ENCODE data around the gene NUP188.
"Not testable (repeated sequence)": the region's sequence is repeated elsewhere in the genome, so short reads cannot be mapped to it uniquely, and the experiment has no call there.

Gene NUP188

DNA sequence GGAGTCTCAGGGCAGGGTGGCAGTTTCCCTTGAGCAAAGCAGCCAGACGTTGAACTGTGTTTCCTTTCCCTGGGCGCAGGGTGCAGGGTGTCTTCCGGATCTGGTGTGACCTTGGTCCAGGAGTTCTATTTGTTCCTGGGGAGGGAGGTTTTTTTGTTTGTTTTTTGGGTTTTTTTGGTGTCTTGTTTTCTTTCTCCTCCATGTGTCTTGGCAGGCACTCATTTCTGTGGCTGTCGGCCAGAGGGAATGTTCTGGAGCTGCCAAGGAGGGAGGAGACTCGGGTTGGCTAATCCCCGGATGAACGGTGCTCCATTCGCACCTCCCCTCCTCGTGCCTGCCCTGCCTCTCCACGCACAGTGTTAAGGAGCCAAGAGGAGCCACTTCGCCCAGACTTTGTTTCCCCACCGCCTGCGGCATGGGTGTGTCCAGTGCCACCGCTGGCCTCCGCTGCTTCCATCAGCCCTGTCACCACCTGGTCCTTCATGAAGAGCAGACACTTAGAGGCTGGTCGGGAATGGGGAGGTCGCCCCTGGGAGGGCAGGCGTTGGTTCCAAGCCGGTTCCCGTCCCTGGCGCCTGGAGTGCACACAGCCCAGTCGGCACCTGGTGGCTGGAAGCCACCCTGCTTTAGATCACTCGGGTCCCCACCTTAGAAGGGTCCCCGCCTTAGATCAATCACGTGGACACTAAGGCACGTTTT is 30.2 kb upstream of the NUP188 start:
- no peak for DNase-seq

DNA sequence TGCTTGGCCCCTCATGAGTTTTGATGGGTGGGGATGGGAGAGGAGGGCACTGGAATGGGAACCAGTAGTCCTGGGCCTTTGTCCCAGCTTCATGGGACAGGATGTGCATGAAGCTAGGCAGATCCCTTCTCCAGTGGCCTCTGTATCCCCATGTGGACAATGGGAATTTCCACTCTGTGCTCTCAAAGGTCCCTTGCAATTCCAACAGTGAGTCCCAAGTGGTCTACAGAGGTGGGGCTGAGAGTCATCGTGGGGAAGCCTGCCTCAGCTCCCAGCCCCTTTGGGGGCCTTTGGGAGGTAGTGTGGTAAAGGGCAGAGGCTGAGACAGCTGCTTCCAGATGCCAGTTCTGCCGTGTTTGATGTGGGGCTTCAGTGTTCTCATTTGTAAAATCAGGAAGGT is 28.6 kb upstream of the NUP188 start:
- no peak for DNase-seq

DNA sequence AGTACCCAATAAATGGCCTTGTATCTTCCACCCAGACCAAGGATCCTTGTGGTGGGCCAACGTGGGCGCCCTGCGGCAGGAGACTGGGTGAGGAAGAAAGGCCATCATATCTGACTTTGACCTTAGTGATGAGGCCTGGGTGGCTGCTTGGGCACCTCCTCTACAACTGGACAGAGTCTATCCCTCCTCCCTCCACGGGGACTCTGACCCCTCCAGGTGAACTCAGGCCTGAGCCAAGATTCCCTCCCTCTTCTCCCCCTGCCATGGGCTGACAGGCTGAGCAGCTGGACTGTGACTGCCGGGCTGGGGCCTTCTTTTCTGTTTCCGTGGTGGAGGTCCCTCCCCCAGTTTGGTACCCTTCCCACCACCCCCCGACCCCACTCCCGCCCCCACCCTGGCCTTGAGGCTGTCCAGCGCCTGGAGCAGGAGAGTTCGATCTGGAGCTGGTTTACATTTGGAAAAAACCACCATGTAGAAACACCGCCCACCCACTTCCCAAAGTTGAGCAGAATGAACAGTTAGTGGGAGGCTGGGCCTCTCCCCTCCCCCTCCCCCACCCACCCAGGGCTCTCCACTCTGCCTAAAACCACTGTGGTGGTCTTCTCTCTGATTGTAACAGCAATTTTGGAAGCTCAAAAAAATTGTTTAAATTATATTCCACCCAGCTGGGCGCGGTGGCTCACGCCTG is 28.0 kb upstream of the NUP188 start:
- DNase-seq: no peak

DNA sequence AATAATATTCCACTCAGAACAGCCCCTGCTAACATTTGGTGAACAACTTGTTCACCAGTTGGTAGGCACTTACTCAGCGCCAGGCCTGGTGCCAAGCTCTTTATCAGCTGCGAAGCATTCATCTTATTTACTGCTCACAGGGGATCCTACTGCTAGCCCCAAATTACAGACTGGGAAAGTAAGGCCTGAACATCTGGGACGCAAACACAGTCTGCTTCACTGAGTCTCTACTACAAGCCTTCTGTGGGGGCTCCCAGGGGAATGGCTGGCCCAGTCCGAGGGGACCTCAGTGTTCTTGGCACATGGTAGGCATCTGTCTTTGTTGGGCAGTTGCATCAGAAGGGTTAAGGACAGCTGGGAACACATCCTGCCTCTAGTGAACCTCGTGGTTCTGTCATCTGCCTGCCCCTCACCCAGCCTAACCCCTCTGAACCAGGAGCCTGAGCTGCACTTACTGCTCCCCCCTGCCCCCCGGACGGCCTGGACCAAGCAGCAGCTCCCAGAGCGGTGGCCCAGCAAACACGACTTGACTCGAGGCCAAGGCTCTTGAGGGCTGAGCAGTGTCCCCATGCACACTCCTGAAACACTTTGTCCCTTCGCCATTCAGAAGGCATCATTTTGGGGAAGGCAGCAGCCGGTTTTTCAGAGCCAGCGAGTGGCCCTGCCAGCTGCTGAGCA is 27.0 kb upstream of the NUP188 start, which contains the start of gene PHYHD1:
Gene PHYHD1 (plus strand): TSS at position 602 of the 678 bp plus-strand sequence. CDS start 1,342 bp downstream, outside the sequence.
- peak; percentile 61 for DNase-seq

DNA sequence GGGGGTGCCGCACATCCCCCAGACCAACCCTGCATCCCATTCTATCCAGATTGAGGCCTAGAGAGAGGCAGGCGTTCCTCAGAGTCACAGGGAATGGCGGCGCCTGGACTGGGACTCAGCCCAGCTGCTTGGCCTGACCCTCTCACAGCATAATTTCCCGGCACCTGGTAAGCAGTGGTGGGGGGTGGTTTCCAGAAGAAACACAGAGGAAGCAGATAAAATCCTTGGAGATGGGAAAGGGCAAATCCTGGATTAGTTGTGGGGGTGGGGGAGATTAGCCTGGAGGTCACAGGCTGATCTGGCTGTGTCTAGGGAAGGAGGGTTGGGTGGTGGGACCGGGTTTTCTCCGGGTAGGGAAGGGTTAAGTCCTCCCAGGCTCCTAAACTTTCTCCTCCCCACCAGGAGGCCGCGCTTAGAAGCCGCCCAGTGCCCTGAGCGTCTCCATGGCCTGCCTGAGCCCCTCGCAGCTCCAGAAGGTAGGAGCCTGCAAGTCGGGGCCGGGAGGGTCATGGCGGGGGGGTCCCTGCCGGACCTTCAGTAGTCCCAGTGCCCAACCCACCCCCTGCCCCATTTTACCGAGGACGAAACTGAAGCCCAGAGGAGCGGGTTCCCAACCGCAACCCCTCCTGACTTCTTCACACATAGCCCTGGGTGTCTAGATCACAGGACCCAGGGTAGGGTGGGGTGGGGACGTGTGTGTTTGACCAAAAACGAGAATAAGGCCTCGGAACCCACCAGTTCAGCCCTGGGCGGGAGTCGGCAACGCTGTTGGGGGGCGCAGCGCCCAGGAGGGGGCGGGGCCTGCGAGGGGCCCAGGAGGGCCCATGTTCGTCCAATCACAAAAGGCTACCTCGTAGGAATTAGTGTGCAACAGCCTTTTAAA is 25.4 kb upstream of the NUP188 start:
- no peak for DNase-seq

DNA sequence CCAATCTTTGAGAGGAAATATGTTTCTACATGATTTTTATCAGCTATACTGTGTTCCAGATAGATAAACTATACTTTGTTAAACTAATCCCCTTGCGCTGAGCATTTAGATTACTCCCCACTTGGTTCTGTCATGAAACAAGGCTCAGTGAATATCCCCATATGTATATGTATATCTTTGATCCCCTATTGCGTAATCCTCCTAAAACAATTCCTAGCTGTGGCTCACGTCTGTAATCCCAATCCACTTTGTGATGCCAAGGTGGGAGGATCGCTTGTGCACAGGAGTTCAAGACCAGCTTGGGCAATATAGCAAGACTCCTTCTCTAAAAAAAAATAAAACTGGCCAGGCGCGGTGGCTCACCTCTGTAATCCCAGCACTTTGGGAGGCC is 24.0 kb upstream of the NUP188 start:
- no peak for DNase-seq

DNA sequence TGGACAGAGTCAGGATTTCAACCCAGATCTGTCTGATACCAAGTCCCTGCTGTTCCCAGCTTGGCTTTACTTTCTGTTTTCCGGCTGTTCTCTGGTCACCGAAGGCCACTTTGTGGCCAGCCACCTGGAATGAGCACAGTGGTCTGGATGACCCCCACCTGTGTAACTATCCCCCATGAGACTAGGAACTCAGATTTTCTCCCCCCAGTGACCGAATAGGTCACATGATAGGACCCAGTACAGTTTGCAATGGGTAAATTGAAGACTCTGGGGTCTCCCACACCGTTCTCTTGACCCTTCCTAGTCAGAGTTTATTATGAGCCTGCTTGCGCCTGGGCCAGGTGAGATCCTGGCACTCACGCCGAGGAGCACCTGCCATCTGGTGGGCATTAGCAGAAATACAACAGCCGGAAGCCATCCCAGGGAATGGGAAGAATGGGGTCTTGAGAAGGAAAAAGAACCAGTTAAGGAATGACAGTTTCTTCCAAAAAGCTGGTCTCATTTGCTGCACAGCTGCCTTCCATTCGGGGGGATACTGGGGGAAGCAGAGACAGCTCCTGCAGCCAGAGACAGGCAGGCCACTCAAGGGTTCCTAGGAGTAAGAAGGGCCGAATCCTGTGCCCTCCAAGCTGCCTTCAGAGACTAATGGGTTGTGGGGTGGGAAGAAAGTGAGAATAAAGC is 19.6 kb upstream of the NUP188 start:
- peak; percentile 76 for DNase-seq

DNA sequence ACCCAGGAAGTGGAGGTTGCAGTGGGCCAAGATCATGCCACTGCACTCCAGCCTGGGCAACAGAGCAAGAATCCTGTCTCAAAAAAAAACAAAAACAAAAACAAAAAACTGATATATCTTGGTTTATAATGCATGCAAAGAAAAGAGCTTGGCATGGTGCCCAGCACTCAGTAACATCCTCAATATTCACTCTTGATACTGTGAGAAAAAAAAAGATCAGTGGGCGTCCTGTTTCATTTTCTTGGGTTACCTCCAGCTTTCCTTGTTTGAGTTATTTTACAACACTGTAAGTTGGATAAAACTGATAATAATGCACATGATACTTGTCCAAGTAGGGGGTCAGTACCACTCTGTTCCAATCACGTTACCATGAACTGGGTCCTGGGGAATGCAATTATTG is 18.9 kb upstream of the NUP188 start:
- no peak for DNase-seq

DNA sequence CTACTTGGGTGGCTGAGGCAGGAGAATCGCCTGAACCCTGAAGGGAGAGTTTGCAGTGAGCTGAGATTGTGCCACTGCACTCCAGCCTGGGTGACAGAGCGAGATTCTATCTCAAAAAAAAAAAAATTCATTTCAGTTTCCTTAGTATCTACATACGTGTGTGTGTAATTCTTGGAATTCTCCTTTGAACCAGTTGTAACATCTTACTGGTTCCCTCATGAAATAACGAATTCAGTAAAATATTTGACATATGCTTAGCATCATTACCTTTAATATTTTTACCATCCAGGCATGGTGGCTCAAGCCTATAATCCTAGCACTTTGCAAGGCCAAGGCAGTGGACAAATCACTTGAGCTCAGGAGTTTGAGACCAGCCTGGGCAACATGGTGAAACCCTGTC is 17.9 kb upstream of the NUP188 start:
- no peak for DNase-seq

DNA sequence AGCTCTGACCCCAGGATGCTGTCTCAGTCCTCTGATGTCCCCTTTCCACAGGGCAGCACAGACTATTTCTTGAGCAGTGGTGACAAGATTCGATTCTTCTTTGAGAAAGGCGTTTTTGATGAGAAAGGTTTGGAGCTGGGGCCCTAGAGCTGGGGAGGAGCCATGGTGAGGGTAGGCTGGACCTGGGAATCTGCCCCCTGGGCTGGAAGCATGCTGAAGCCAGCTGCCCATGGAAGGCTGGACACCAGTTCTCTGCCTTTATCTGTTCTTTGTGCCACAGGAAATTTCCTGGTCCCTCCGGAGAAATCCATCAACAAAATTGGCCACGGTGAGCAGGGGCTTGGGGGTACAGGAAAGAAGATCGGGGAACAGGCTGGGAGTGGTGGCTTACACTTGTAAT is 13.8 kb upstream of the NUP188 start:
- no peak for DNase-seq

DNA sequence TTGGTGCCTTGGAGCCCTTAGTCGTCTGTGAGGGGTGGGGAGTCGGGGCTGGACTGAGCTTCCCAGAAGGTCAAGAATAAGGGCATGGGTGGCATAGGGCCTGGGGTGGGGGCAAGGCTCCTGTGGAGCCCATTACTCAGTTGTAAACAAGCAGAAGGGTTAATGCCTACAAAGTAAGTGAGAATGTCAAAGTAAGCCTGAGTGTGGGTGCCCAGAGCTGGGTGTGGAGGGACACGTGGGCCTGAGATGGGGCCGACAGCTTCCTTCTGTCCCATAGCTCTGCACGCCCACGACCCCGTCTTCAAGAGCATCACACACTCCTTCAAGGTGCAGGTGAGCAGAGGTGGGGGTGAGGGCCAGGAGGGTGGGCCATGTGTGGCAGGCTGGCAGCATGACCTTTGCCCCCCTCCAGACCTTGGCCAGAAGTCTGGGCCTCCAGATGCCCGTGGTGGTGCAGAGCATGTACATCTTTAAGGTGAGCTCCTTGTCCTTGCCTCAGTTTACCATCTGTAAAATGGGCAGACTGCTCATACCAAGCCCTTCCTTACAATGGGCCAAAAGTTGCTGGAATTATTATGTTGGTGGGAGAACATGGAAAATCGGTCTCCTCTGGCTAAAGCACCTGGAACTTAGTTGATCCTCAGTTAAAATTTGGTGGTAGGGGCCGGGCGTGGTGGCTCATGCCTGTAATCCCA is 11.2 kb upstream of the NUP188 start:
- no peak for DNase-seq

DNA sequence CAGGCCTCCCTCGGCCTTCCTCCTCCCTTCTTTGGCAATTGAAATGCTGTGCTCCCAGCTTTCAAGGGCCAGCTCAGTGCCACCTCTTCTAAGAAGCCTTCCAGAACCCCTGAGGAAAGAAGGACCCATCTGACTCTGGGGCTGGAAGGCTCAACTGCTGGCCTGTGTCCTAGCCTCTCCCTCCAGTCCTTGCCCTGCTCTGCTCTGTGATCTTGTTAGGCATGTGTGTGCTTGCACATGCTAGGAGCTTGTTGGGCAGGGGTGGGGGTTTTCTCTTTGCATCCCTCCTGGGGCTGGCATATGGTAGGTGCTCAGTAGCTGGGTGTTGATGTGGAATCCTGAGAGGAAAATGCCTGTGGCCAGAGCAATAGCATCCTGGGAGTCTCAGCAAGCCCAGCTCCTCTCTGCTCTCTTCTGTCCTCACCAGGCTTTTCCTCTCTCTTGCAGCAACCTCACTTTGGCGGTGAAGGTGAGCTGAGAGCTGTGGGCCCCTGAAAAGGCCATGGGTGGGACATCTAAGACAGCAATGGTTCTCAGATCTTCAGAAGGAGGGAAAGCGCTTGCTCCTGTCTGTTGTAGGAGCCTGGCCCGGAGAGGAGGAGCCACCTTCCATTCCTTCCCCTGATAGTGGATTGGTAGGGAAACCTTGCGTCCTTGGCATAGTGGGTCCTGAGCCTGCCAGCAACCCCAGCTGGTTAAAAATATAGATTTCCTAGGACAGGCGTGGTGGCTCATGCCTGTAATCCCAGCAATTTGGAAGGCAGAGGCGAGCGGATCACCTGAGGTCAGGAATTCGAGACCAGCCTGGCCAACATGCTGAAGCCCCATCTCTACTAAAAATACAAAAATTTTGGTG is 10.0 kb upstream of the NUP188 start:
- no peak for DNase-seq

DNA sequence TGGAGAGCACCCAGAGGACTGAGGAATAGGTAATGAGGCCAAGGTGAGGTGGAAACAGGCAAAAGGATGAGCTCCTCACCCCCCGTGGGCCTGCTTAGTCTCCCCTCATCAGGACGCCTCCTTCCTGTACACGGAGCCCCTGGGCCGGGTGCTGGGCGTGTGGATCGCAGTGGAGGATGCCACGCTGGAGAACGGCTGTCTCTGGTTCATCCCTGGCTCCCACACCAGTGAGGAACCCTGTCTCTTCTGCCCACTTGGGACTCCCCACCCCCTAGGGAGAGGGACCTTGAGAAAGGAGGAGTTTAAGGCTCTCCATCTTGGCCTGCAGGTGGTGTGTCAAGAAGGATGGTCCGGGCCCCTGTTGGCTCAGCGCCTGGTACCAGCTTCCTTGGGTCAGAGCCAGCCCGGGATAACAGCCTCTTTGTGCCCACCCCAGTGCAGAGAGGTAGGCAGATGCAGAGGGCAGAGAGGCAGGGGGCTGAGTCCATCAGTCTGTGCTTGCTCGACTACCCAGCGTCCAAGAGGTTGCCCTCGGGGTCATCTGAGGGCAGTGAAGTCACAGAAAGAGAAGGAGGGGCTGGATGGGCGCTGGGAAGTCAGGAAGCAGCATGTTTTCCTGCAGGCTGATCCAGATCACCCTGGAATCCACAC is 7.1 kb upstream of the NUP188 start:
- DNase-seq: no peak

DNA sequence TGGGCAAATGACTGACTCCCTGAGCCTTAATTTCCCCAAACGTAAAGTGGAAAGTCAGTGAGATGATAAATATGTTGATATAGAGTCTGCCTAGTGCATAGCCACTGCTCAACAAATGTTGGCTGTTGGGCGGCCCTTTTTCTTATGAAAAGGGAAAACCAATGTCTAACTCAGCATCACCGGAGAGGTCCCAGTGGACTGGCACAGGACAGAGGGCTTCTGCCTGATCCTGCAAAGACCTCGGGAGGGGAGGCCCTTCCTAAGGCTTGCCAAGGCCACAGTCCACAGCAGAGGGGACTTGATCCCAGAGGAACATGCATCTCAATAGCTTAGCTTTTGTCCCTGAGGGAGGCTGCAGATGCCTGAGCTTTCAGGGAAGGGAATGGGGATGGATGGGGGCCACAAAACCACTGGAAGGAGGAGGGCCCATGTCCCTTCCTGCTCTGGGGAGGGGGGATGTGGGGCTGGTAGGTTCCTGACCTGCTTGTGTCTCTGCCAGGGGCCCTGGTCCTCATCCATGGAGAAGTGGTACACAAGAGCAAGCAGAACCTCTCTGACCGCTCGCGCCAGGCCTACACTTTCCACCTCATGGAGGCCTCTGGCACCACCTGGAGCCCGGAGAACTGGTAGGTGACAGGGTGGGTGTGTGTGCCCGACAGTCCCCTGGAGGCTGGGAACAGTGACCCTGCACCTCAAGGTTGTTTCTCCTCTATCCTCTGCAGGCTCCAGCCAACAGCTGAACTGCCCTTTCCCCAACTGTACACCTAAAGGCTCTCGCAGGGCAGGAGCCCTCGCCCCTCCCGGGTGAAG is 6.3 kb upstream of the NUP188 start:
- DNase-seq: no peak

DNA sequence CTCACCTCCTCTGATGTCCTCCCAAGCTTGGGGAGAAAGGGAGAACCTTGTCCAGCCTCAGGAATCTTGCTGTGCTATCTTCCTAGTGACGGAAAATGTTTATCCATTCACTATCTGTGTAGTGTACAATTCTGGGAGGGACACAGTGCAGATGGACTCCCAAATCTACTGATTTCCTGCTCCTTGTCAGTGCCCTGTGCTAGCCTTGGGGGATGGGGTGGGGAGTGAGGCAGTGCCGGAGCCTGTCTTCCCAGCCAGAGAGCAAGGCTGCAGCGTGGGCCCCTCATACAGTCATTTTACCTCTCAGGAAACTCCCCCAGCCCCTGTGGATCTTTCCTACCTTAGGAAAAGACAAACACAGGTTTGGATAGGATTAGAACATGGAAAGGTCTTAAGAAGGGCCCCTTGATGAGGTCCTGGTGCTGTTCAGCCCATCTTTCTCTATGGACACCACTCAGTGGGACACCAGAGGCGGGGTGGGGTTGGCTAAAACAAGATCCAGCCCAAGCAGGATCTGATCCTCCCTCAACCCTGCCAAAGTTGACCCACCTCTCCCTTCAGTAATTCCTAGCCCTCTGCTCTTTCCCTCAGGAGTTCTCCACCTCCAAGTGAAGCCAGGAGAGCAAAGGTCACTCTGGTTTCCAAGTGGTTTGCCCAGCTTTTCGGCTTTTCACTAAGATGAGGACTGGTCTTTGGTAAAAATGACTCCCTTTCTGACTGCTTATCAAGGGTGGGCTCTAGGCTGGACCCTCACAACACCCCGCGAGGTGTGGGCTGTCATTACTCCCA is 3.5 kb upstream of the NUP188 start:
- DNase-seq: no peak

DNA sequence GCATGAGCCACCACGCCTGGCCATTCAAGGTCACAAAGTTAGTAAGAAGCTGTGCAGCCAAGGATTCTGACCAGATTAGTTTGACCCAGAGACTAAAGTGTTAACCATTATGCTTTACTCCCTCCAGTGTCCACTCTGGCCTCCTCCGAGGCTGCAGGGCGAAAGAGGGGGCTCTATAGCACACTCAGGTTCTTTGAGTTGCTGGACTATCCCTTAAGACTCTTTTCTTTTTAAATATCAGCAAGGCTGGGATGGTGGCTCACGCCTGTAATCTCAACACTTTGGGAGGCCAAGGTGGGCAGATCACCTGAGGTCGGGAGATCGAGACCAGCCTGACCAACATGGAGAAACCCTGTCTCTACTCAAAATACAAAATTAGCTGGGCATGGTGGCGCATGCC is 2.5 kb upstream of the NUP188 start:
- DNase-seq: not testable (repeated sequence)

DNA sequence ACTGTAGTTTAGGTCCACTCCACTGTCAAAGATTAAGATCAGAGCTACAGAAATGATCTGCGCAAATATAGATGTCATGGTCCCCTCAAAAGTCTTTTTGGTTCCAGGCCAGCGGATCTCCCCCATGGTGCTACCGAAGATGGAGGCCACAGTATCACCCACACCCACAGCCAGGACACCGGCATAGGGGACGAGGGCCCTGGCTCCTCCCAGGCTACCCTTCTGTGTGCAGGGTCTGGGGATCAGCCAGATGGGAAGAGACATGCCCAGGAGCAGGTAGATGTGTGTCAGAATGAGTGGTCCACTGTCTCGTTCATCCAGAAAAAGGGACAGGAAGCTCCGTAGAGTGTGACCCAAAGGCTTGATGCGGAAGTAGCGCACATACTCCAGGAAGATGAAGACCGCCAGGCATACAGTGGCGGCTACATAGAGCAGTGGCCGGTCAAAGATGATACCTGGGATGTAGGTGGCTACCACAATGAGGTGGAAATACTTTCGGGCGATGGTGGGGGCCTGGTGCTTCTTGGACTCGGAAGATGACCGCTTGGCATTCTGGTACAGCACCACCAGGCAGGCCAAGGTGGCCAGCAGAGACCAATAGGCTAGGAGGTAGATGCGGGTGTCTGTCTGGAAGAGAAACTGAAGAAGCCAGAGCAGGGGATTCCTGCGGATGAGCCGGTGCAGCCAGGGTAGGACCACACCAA is 1.5 kb upstream of the NUP188 start:
- no peak for DNase-seq

Measured in NCI-H69 (cell line).